HepG2 (cell line): Measurements from ENCODE around the gene RALB. TPM values are rescaled to one million over a fixed set of nuclear protein-coding genes. Genes with fewer than 3 reads are reported as not detected.

Experiments used
- ATAC-seq: fragments of 200-7000 bp; cut with Tn5 transposase; 3 replicates; pipeline ENCODE4 v1.9.1; 2020; ENCODE audit warnings: mild to moderate bottlenecking, moderate library complexity
- BruUV-seq: library from RNA; stranded (reverse); fragments of 400-500 nt; replicated peaks from 2 replicates; lab custom pipeline; 2021; lab: Mats Ljungman, UMichigan
- CTCF ChIA-PET: fragments of 300-600 bp; formaldehyde crosslinking; extraction: SDS; loops from one replicate; lab custom pipeline; 2021; ENCODE audit warnings: low total read pairs, inconsistent platforms, low intra/inter-chr PET ratio; lab: Yijun Ruan, JAX
- POLR2A ChIA-PET: fragments of 350-600 bp; sonication (Branson Sonifier 250); formaldehyde crosslinking; loops from one replicate; lab custom pipeline; 2020; ENCODE audit warnings: antibody characterized with exemption, inconsistent platforms; lab: Yijun Ruan, JAX
- DNase-seq: peaks from one replicate; pipeline ENCODE4 v3.0.0-alpha.2; 2015; ENCODE audit warnings: low spot score
- FAIRE-seq: peaks from 3 replicates; lab custom pipeline; 2011; peaks lifted over from hg19 to GRCh38; lab: Jason Lieb, UNC
- H2AFZ ChIP-seq: one replicate; pipeline ENCODE4 v1.6.1; 2011; ENCODE audit warnings: low read length, inconsistent platforms
- H3K27ac ChIP-seq: fragments of 300-600 bp; 3 replicates; pipeline ENCODE4 v1.8.0; 2011; ENCODE audit warnings: mixed run types, mild to moderate bottlenecking, mixed read lengths, low read length, inconsistent platforms; ENCODE audit not compliant: insufficient read depth; ENCODE audit errors: extremely low read length
- H3K27me3 ChIP-seq, 2 experiments: fragments of 200-600 bp in 1 of 2; 2 replicates in 1 of 2; 3 replicates in 1 of 2; pipeline versions ENCODE4 v1.6.0 to v1.8.0; 2011; ENCODE audit warnings: low read length in 2 of 2, mild to moderate bottlenecking in 2 of 2, moderate library complexity in 2 of 2, inconsistent platforms in 1 of 2; ENCODE audit not compliant: insufficient read depth in 2 of 2, control insufficient read depth in 1 of 2
- H3K36me3 ChIP-seq, 2 experiments: fragments of 200-600 bp in 1 of 2; replicated peaks in 1 of 2; 2 replicates in 1 of 2; 3 replicates in 1 of 2; pipeline versions ENCODE4 v1.5.1 to v1.8.0; 2011; ENCODE audit warnings: low read length in 2 of 2, inconsistent platforms in 1 of 2; ENCODE audit not compliant: insufficient read depth in 2 of 2, control insufficient read depth in 1 of 2
- H3K4me1 ChIP-seq: 2 replicates; pipeline ENCODE4 v1.5.1; 2012; ENCODE audit warnings: low read length, inconsistent platforms; ENCODE audit not compliant: insufficient read depth
- H3K4me2 ChIP-seq: 2 replicates; pipeline ENCODE4 v1.6.0; 2011; ENCODE audit warnings: low read depth, low read length, inconsistent platforms
- H3K4me3 ChIP-seq, 3 experiments: fragments of 200-600 bp in 1 of 3; sonication (generic), shearing (Covaris generic) in 1 of 3; replicated peaks in 1 of 3; 2 replicates each; pipeline ENCODE4 v1.5.1; 2011 to 2016; ENCODE audit warnings: low read length in 3 of 3, inconsistent platforms in 2 of 3, low read depth in 2 of 3, mild to moderate bottlenecking in 2 of 3, control low read depth in 1 of 3, mixed read lengths in 1 of 3; ENCODE audit not compliant: insufficient read depth in 1 of 3
- H3K79me2 ChIP-seq: one replicate; pipeline ENCODE4 v1.6.1; 2011; ENCODE audit warnings: low read length, inconsistent platforms; ENCODE audit not compliant: insufficient read depth
- H3K9ac ChIP-seq: 2 replicates; pipeline ENCODE4 v1.6.0; 2011; ENCODE audit warnings: mild to moderate bottlenecking, low read depth, low read length, inconsistent platforms; ENCODE audit not compliant: insufficient read depth
- H3K9me3 ChIP-seq: 2 replicates; pipeline ENCODE4 v1.5.1; 2012; ENCODE audit warnings: mild to moderate bottlenecking, low read length
- H4K20me1 ChIP-seq: 2 replicates; pipeline ENCODE4 v1.6.0; 2011; ENCODE audit warnings: inconsistent platforms, mild to moderate bottlenecking, low read length, moderate library complexity; ENCODE audit not compliant: insufficient read depth
- ARNT ChIP-seq: fragments of 450-650 bp; IDR thresholded peaks from 2 replicates; pipeline ENCODE4 v1.6.1; 2017
- ATRX ChIP-seq: sonication (generic); formaldehyde crosslinking; IDR thresholded peaks from 2 replicates; pipeline ENCODE4 v1.4.0; 2020; ENCODE audit warnings: missing genetic modification reagents, borderline replicate concordance
- CEBPB ChIP-seq: IDR thresholded peaks from 2 replicates; pipeline ENCODE4 v1.6.1; 2011; ENCODE audit warnings: low read depth, low read length, improper control_type of control experiment, borderline replicate concordance
- EHMT2 ChIP-seq: fragments of 200-600 bp; sonication (generic); IDR thresholded peaks from 2 replicates; pipeline ENCODE4 v1.7.0; 2017; ENCODE audit warnings: antibody characterized with exemption, low read depth, low read length, borderline replicate concordance
- ELF3 ChIP-seq: IDR thresholded peaks from 2 replicates; pipeline ENCODE4 v1.6.1; 2016; ENCODE audit warnings: missing genetic modification reagents, missing compliant biosample characterization
- MED1 ChIP-seq: sonication (generic); formaldehyde crosslinking; IDR thresholded peaks from 2 replicates; pipeline ENCODE4 v1.4.0; 2020; ENCODE audit warnings: missing genetic modification reagents
- NAIF1 ChIP-seq: sonication (generic); formaldehyde crosslinking; IDR thresholded peaks from 2 replicates; pipeline ENCODE4 v1.5.0; 2020; ENCODE audit warnings: mild to moderate bottlenecking, missing genetic modification reagents, borderline replicate concordance
- U2AF2 ChIP-seq: fragments of 200-400 bp; formaldehyde crosslinking; IDR thresholded peaks from 2 replicates; pipeline ENCODE4 v1.6.1; 2017; ENCODE audit warnings: low read depth, mild to moderate bottlenecking, low read length
- ZNF224 ChIP-seq: sonication (generic); formaldehyde crosslinking; IDR thresholded peaks from 2 replicates; pipeline ENCODE4 v1.5.0; 2020; ENCODE audit warnings: mild to moderate bottlenecking, missing genetic modification reagents
- ZNF550 ChIP-seq: sonication (generic); formaldehyde crosslinking; IDR thresholded peaks from 2 replicates; pipeline ENCODE4 v1.4.0; 2020; ENCODE audit warnings: mild to moderate bottlenecking, missing genetic modification reagents, borderline replicate concordance
- ZNF557 ChIP-seq: sonication (generic); formaldehyde crosslinking; IDR thresholded peaks from 2 replicates; pipeline ENCODE4 v1.4.0; 2020; ENCODE audit warnings: missing genetic modification reagents
- WGBS: methylation state at CpG from one replicate; pipeline ENCODE4 v1.1.6; 2017; ENCODE audit warnings: low lambda C conversion rate; 5-methylcytosine and 5-hydroxymethylcytosine counted together
- in situ Hi-C: cut with HindIII; loops from 2 replicates; pipeline ENCODE4 v1.10.0; 2017; ENCODE audit warnings: low pct_unique_long_range_greater_than_20kb; ENCODE audit not compliant: extremely low pct_ligation_motif_present
- intact Hi-C: fragments of 100-400 bp; cut with micrococcal nuclease; formaldehyde crosslinking; loops from one replicate; pipeline ENCODE4 v1.10.0; 2022; ENCODE audit not compliant: unreplicated experiment
- polyA plus RNA-seq, 8 experiments: library from polyadenylated mRNA; depleted of rRNA in 3 of 8; stranded (reverse) in 7 of 8; unstranded in 1 of 8; fragments of >200 nt; fragmentation: Illumina TruSeq in 4 of 8; extraction: Trizol in 4 of 8; gene quantifications; 2 replicates each; pipeline versions ENCODE4 v1.2.1 to v1.2.3, GENCODE V29; 2011 to 2016; ENCODE audit warnings: low read depth in 4 of 8, missing spikeins in 1 of 8, mixed read lengths in 1 of 8; ENCODE audit not compliant: insufficient read depth in 1 of 8
- total RNA-seq, 5 experiments: library from RNA; depleted of rRNA; stranded (reverse); fragments of >200 nt; fragmentation: Illumina TruSeq; extraction: Trizol; gene quantifications; 2 replicates each; pipeline ENCODE4 v1.2.3, GENCODE V29; 2016; ENCODE audit warnings: low read depth in 1 of 5
- TF ChIP-seq, protein P1 (sequence below): sonication (generic); formaldehyde crosslinking; IDR thresholded peaks from 2 replicates; pipeline ENCODE4 v1.8.1; 2023; ENCODE audit warnings: mild to moderate bottlenecking, missing genetic modification reagents
- TF ChIP-seq, protein P2 (sequence below): sonication (generic); formaldehyde crosslinking; IDR thresholded peaks from 2 replicates; pipeline ENCODE4 v1.5.1; 2020; ENCODE audit warnings: mild to moderate bottlenecking, missing genetic modification reagents, borderline replicate concordance

The RALB gene
- total and polyA plus RNA-seq, 2 of the 13 experiments (the other 11 are each of a cell fraction or from before 2014, with no cell fraction given), result 37.8 to 43.2 TPM

DNA sequence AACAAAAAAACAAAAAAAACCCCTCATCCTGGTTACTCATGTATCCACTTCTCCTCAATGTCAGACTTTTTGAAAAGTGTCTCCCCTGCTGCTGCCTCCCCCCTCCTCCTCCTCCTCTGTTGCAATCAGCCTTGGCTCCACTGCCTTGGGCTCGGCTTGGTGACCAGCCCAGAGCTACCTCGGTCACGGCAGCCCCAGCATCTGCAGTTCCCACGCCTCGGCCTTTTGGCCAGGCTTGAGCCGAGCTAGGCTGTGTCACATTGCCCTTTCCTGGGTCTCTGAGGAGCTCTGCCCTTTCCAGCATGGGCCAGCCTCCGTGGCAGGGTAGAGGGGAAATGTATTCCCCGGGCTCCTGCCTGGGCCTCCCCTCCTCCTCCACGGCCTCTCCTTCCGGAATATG, 70.6 kb downstream of the RALB start:
- H3K36me3 ChIP-seq, result no peaks in the 10 kb centered on the region
- CTCF ChIA-PET, result no interaction called here
- no peak overlapping the region for H3K27ac ChIP-seq
- POLR2A ChIA-PET, result interaction anchor here (1.5 kb wide), 1 partner anchor 142 kb away, joined by 4 read pairs; no protein-coding TSS in a partner anchor
- in situ Hi-C loops (no loop called here), intact Hi-C loops (no loop called here)
- H4K20me1 ChIP-seq, result no peaks in the 10 kb centered on the region
- TF ChIP-seq CEBPB, result peak; percentile 15; the same call in 1 of the 2 replicates
- TF ChIP-seq, protein P1, sequence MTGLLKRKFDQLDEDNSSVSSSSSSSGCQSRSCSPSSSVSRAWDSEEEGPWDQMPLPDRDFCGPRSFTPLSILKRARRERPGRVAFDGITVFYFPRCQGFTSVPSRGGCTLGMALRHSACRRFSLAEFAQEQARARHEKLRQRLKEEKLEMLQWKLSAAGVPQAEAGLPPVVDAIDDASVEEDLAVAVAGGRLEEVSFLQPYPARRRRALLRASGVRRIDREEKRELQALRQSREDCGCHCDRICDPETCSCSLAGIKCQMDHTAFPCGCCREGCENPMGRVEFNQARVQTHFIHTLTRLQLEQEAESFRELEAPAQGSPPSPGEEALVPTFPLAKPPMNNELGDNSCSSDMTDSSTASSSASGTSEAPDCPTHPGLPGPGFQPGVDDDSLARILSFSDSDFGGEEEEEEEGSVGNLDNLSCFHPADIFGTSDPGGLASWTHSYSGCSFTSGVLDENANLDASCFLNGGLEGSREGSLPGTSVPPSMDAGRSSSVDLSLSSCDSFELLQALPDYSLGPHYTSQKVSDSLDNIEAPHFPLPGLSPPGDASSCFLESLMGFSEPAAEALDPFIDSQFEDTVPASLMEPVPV, result no peak
- TF ChIP-seq, all 625 proteins: peak for 1
- DNase-seq, result no peak
- peaks cover 12% of the 10 kb centered on the region; the same call in 1 of the 2 replicates for H3K4me1 ChIP-seq
- H3K4me2 ChIP-seq, result no peak overlapping the region
- no TSS peak for BruUV-seq
- no peak overlapping the region for H3K4me3 ChIP-seq
- no peaks in the 10 kb centered on the region for H3K79me2 ChIP-seq
- ATAC-seq, result peak; percentile 29; the same call in 2 of the 3 replicates
- no peak overlapping the region for H2AFZ ChIP-seq
- no peak for FAIRE-seq
- H3K27me3 ChIP-seq, result peaks cover 24 to 87% of the 10 kb centered on the region in 2 experiments
- H3K9me3 ChIP-seq, result no peaks in the 10 kb centered on the region
- WGBS, result 23% methylated on average over 10 of the region's 10 CpGs
- no peak overlapping the region for H3K9ac ChIP-seq

DNA sequence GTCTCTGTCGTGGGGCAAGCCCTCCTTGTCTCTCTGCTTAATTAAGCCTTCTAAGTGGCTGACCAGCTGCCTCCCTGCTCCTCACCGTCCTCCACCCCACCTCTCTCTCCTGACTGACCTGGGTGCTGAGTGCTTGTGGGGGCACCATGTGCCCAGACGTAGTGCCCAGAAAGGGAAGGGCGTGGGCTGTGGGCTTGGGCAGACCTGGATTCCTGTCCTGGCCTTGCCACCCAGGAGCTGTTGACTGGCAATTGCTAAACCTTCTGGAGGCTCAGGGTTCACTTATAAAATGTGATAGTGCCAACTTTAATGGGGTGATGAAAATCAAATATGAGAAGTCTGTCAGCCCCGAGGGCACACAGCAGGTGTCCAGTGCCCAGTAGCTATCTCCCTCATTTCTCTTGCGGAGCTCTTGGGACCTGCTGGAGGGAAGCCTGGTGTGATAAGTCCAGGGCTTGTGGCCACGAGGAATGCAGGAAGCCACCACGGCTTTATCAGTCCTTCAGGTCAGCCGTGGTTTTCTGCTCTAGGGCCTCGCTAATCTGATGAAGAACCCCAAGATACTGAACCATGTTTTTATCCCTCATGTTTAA, 71.3 kb downstream of the RALB start:
- Histone ChIP-seq H4K20me1 (no peaks in the 10 kb centered on the region), H3K9ac (no peak overlapping the region), H3K36me3 (no peaks in the 10 kb centered on the region), H2AFZ (no peak overlapping the region), H3K4me3 (no peak overlapping the region), H3K27ac (no peak overlapping the region), H3K27me3 (peaks cover 19 to 87% of the 10 kb centered on the region in 2 experiments), H3K79me2 (no peaks in the 10 kb centered on the region), H3K9me3 (no peaks in the 10 kb centered on the region), H3K4me1 (peaks cover 12% of the 10 kb centered on the region; the same call in 1 of the 2 replicates), H3K4me2 (no peak overlapping the region)
- ChIA-PET POLR2A (interaction anchor here (1.5 kb wide), 1 partner anchor 142 kb away, joined by 4 read pairs; no protein-coding TSS in a partner anchor), CTCF (no interaction called here)
- intact Hi-C loops, result no loop called here
- WGBS, result 23% methylated on average over 9 of the region's 10 CpGs
- in situ Hi-C loops, result no loop called here
- ATAC-seq (no peak), FAIRE-seq (no peak), DNase-seq (no peak)
- BruUV-seq, result no TSS peak
- TF ChIP-seq ZNF224 (no peak), ELF3 (no peak), ZNF550 (no peak), ATRX (CRISPR knock-in tag) (no peak), ARNT (no peak), U2AF2 (no peak), MED1 (CRISPR knock-in tag) (no peak), EHMT2 (no peak), NAIF1 (CRISPR knock-in tag) (no peak), ZNF557 (CRISPR knock-in tag) (no peak)
- TF ChIP-seq, protein P2, sequence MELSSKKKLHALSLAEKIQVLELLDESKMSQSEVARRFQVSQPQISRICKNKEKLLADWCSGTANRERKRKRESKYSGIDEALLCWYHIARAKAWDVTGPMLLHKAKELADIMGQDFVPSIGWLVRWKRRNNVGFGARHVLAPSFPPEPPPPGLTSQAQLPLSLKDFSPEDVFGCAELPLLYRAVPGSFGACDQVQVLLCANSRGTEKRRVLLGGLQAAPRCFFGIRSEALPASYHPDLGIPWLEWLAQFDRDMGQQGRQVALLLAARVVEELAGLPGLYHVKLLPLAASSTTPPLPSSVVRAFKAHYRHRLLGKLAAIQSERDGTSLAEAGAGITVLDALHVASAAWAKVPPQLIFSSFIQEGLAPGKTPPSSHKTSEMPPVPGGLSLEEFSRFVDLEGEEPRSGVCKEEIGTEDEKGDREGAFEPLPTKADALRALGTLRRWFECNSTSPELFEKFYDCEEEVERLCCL (CRISPR knock-in tag), result no peak
